B cell (primary cell): ENCODE data around the gene ZNF598. TPM values are rescaled to one million over a fixed set of nuclear protein-coding genes. Genes with fewer than 3 reads are reported as not detected.
A peak's percentile ranks its signal among the peaks of the same experiment; 100 is the strongest.

Experiments used
- ATAC-seq: fragments of 200-7000 bp; cut with Tn5 transposase; one replicate; pipeline ENCODE4 v1.10.0; 2021; ENCODE audit warnings: low read depth, mild to moderate bottlenecking, moderate number of reproducible peaks, moderate library complexity
- CTCF ChIA-PET: fragments of 350-600 bp; sonication (Branson Sonifier 250); formaldehyde crosslinking; loops from one replicate; lab custom pipeline; 2021; ENCODE audit warnings: antibody characterized with exemption, inconsistent platforms; lab: Charles Lee
- POLR2A ChIA-PET: fragments of 350-600 bp; sonication (Branson Sonifier 250); formaldehyde crosslinking; loops from one replicate; lab custom pipeline; 2021; ENCODE audit warnings: antibody characterized with exemption; lab: Charles Lee
- DNase-seq: peaks from one replicate; pipeline ENCODE4 v3.0.0; 2013
- H2AFZ ChIP-seq: 2 replicates; pipeline ENCODE4 v1.6.1; 2012; ENCODE audit warnings: mild to moderate bottlenecking, low read depth, low read length; ENCODE audit not compliant: insufficient read depth, poor library complexity, severe bottlenecking
- H3K27ac ChIP-seq, 2 donors: 1 replicate in 1 of 2; 2 replicates in 1 of 2; pipeline ENCODE4 v1.5.1; 2012 to 2013; ENCODE audit warnings: low read length in 2 of 2, mild to moderate bottlenecking in 2 of 2, moderate library complexity in 1 of 2
- H3K27me3 ChIP-seq, 4 experiments: fragments of 200-600 bp in 1 of 4; sonication (generic) in 1 of 4; replicated peaks in 1 of 4; 1 replicate in 2 of 4; 2 replicates in 2 of 4; pipeline versions ENCODE4 v1.6.1 to v1.7.0; 2013 to 2016; ENCODE audit warnings: low read length in 3 of 4, mild to moderate bottlenecking in 2 of 4, mixed read lengths in 1 of 4, moderate library complexity in 1 of 4; ENCODE audit not compliant: insufficient read depth in 4 of 4, control insufficient read depth in 3 of 4; ENCODE audit errors: control extremely low read depth in 1 of 4
- H3K36me3 ChIP-seq, 2 experiments: replicated peaks in 1 of 2; 1 replicate in 1 of 2; 2 replicates in 1 of 2; pipeline versions ENCODE4 v1.6.1 to v1.7.1; 2013; ENCODE audit warnings: low read length in 1 of 2; ENCODE audit not compliant: insufficient read depth in 2 of 2, control insufficient read depth in 1 of 2; ENCODE audit errors: control extremely low read depth in 1 of 2, extremely low read depth in 1 of 2
- H3K4me1 ChIP-seq, 2 donors: fragments of 200-600 bp in 1 of 2; sonication (generic) in 1 of 2; 1 replicate in 1 of 2; 2 replicates in 1 of 2; pipeline versions ENCODE4 v1.5.1 to v1.6.1; 2013 to 2017; ENCODE audit warnings: low read length in 2 of 2; ENCODE audit not compliant: control insufficient read depth in 2 of 2, insufficient read depth in 2 of 2
- H3K4me2 ChIP-seq: replicated peaks from 2 replicates; pipeline ENCODE3; 2012; ENCODE audit warnings: mild to moderate bottlenecking, low read depth, low read length; ENCODE audit not compliant: poor library complexity, severe bottlenecking
- H3K4me3 ChIP-seq, 5 experiments: fragments of 200-600 bp in 1 of 5; sonication (generic) in 1 of 5; 1 replicate in 3 of 5; 2 replicates in 2 of 5; pipeline versions ENCODE4 v1.5.1 to v1.7.0; 2011 to 2016; ENCODE audit warnings: low read length in 4 of 5, mild to moderate bottlenecking in 4 of 5, low read depth in 2 of 5, control low read depth in 1 of 5, moderate library complexity in 1 of 5; ENCODE audit not compliant: insufficient read depth in 1 of 5; ENCODE audit errors: control extremely low read depth in 1 of 5, extremely low read depth in 1 of 5
- H3K79me2 ChIP-seq: fragments of 200-600 bp; sonication (generic); one replicate; pipeline ENCODE4 v1.6.0; 2016; ENCODE audit warnings: low read length; ENCODE audit not compliant: control insufficient read depth, insufficient read depth
- H3K9ac ChIP-seq: fragments of 200-600 bp; sonication (generic); 2 replicates; pipeline ENCODE4 v1.6.1; 2017; ENCODE audit warnings: mild to moderate bottlenecking, low read length, moderate library complexity
- H3K9me3 ChIP-seq, 3 donors: one replicate each; pipeline versions ENCODE4 v1.6.1 to v1.7.1; 2013; ENCODE audit warnings: low read length in 2 of 3; ENCODE audit not compliant: control insufficient read depth in 2 of 3, insufficient read depth in 1 of 3; ENCODE audit errors: control extremely low read depth in 1 of 3
- H4K20me1 ChIP-seq: 2 replicates; pipeline ENCODE4 v1.6.0; 2012; ENCODE audit warnings: mild to moderate bottlenecking, low read length; ENCODE audit not compliant: insufficient read depth, control insufficient read depth, poor library complexity, severe bottlenecking
- H3K27ac Mint-ChIP-seq: one replicate; pipeline ENCODE4 v1.8.0; 2021; ENCODE audit warnings: mixed read lengths
- H3K27me3 Mint-ChIP-seq: one replicate; pipeline ENCODE4 v1.8.0; 2021; ENCODE audit warnings: mixed read lengths
- H3K4me1 Mint-ChIP-seq: one replicate; pipeline ENCODE4 v1.8.0; 2021; ENCODE audit warnings: mixed read lengths
- H3K4me3 Mint-ChIP-seq: one replicate; pipeline ENCODE4 v1.8.0; 2021; ENCODE audit warnings: mixed read lengths
- H3K9me3 Mint-ChIP-seq: one replicate; pipeline ENCODE4 v1.8.0; 2022; ENCODE audit warnings: mixed read lengths; ENCODE audit not compliant: insufficient read depth
- EZH2 ChIP-seq: IDR thresholded peaks from 2 replicates; pipeline ENCODE4 v1.6.1; 2012; ENCODE audit warnings: borderline replicate concordance, low read depth, mild to moderate bottlenecking, moderate library complexity, low read length; ENCODE audit not compliant: insufficient read depth, poor library complexity, severe bottlenecking
- WGBS: methylation state at CpG from one replicate; pipeline ENCODE4 v1.1.5; 2013; ENCODE audit warnings: missing lambda C conversion rate; ENCODE audit not compliant: insufficient coverage; 5-methylcytosine and 5-hydroxymethylcytosine counted together
- intact Hi-C: fragments of 100-400 bp; cut with micrococcal nuclease; formaldehyde crosslinking; loops from one replicate; pipeline ENCODE4 v1.10.0; 2022
- polyA plus RNA-seq: library from polyadenylated mRNA; depleted of rRNA; stranded (reverse); fragments of >200 nt; gene quantifications from 2 replicates; pipeline ENCODE4 v1.2.3, GENCODE V29; 2012
- total RNA-seq, 2 donors: library from RNA; stranded (reverse); fragments of 120-200 nt in 1 of 2; gene quantifications; 1 replicate in 1 of 2; 2 replicates in 1 of 2; pipeline versions ENCODE4 v1.2.3 to v1.2.4, GENCODE V29; 2013 to 2022
- TF ChIP-seq, protein P1 (sequence below): fragments of 200-600 bp; IDR thresholded peaks from one replicate; pipeline ENCODE4 v1.8.0; 2022; ENCODE audit warnings: antibody characterized with exemption, mild to moderate bottlenecking

ZNF598 gene
- total and polyA plus RNA-seq, 2 donors (not counting 1 experiment from before 2014, with no cell fraction given) = 49.5 to 61.5 TPM

DNA sequence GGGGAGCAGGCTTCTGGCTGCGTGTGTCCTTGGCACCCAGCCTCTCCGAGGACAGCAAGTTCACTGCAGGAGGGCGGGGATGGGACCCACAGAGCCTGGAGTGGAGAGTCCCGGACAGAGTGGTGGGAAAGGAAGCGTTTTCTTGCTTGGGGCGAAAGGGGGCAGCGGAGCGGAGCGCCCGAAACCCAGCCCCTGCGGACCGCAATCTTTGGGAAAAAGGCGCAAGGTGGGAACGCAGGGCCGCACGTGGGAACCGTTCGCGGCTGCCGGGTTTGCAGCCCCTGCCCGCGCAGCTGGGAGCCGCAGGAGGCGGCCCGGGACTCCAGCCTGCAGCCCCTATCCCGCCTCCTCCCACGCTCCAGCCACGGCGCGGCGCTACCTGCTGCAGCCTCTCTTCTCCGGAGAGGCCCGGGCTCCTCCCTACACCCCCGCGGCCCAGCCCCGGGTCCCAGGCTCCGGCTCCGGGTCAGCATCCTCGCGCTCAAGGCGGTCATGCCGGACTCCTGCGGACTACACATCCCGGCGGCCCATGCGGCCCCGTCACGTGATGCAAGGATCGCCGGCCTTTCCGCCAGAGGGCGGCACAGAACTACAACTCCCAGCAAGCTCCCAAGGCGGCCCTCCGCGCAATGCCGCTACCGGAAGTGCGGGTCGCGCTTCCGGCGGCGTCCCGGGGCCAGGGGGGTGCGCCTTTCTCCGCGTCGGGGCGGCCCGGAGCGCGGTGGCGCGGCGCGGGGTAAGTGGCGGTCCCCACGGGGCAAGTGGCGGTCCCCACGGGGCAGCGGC is 37.9 kb upstream of the ZNF598 start, which contains the start of the genes NTHL1 and TSC2:
Gene NTHL1 (minus strand): TSS at position 505 of the 786 bp plus-strand sequence. CDS start 11 bp downstream, at position 494.
Gene TSC2 (plus strand): TSS at position 656 of the 786 bp plus-strand sequence. CDS start 631 bp downstream, outside the sequence.
- no peak for TF ChIP-seq EZH2
- TF ChIP-seq, protein P1, sequence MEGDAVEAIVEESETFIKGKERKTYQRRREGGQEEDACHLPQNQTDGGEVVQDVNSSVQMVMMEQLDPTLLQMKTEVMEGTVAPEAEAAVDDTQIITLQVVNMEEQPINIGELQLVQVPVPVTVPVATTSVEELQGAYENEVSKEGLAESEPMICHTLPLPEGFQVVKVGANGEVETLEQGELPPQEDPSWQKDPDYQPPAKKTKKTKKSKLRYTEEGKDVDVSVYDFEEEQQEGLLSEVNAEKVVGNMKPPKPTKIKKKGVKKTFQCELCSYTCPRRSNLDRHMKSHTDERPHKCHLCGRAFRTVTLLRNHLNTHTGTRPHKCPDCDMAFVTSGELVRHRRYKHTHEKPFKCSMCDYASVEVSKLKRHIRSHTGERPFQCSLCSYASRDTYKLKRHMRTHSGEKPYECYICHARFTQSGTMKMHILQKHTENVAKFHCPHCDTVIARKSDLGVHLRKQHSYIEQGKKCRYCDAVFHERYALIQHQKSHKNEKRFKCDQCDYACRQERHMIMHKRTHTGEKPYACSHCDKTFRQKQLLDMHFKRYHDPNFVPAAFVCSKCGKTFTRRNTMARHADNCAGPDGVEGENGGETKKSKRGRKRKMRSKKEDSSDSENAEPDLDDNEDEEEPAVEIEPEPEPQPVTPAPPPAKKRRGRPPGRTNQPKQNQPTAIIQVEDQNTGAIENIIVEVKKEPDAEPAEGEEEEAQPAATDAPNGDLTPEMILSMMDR = peak; percentile 26
- peak within 1 kb of the TSS in 1 of 2 donors; percentile 63 for H3K27ac ChIP-seq
- peak within 1 kb of the TSS; percentile 27 to 79 (median 78) for H3K4me3 ChIP-seq
- under 1% methylated on average over 81 of the region's 81 CpGs for WGBS
- intact Hi-C loops = loop anchor here (1.0 to 5.0 kb wide), 4 partner anchors 24 to 220 kb away; partner anchors contain the start of genes RNPS1, TRAF7 and ZNF598
- H3K27me3 ChIP-seq = no peaks in the 10 kb centered on the region
- DNase-seq (peak; percentile 95), ATAC-seq (peak; percentile 97)
- peak within 1 kb of the TSS; percentile 93 for H2AFZ ChIP-seq
- H3K79me2 ChIP-seq = peaks cover 51% of the 10 kb centered on the region
- Mint-ChIP-seq H3K27ac (peak within 1 kb of the TSS; percentile 76), H3K4me1 (peaks cover 20% of the 10 kb centered on the region), H3K4me3 (peak within 1 kb of the TSS; percentile 91), H3K9me3 (no peaks in the 10 kb centered on the region), H3K27me3 (no peaks in the 10 kb centered on the region)
- peak within 1 kb of the TSS; percentile 75 for H3K9ac ChIP-seq
- no peaks in the 10 kb centered on the region for H3K9me3 ChIP-seq
- H3K4me2 ChIP-seq = peak within 1 kb of the TSS; percentile 96
- ChIA-PET CTCF (interaction anchor here (0.8 to 2.6 kb wide), 7 partner anchors 8 to 108 kb away, joined by 3 to 16 read pairs (median 6); partner anchors contain the start of genes NHERF2 and TRAF7), POLR2A (interaction anchor here (0.6 to 0.7 kb wide), 3 partner anchors 17 to 441 kb away, joined by 5 to 10 read pairs (median 9); partner anchors contain the start of gene MSRB1)
- peaks cover 0 to 10% of the 10 kb centered on the region in 2 experiments for H3K36me3 ChIP-seq
- H3K4me1 ChIP-seq = peaks cover 17 to 35% of the 10 kb centered on the region in 2 donors
- no peaks in the 10 kb centered on the region for H4K20me1 ChIP-seq
